ENCODE data around the gene KLHL1. TPM values are rescaled to one million over a fixed set of nuclear protein-coding genes. Genes with fewer than 3 reads are reported as not detected.

KLHL1 gene
- total and polyA plus RNA-seq, 4 donors: 0.14 TPM; not detected in 3

DNA sequence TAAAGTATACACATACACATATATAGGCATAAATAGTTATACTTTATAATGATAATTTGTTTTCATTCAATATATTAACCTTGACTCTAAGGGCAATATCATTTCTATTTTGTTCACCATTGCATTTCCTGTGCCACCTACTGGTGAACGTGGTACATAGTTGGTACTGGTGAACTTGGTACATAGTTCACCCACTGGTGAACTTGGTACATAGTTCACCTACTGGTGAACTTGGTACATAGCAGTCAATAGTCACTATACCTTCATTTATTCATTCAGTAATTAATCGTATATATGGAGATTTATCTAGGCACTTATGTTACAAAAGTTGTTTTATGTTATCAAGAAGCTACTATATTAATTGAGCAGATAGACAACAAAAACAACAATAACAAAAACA, 173.2 kb downstream of the KLHL1 start:
- TF ChIP-seq, protein P1, sequence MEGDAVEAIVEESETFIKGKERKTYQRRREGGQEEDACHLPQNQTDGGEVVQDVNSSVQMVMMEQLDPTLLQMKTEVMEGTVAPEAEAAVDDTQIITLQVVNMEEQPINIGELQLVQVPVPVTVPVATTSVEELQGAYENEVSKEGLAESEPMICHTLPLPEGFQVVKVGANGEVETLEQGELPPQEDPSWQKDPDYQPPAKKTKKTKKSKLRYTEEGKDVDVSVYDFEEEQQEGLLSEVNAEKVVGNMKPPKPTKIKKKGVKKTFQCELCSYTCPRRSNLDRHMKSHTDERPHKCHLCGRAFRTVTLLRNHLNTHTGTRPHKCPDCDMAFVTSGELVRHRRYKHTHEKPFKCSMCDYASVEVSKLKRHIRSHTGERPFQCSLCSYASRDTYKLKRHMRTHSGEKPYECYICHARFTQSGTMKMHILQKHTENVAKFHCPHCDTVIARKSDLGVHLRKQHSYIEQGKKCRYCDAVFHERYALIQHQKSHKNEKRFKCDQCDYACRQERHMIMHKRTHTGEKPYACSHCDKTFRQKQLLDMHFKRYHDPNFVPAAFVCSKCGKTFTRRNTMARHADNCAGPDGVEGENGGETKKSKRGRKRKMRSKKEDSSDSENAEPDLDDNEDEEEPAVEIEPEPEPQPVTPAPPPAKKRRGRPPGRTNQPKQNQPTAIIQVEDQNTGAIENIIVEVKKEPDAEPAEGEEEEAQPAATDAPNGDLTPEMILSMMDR (IDR thresholded peaks at IDR 0.05; ENCODE audit: control extremely low read depth, extremely low read depth): no peak
- no peak for DNase-seq
- 73 to 77% methylated on average over 2 of the region's 2 CpGs for WGBS, 2 donors
- H3K9me3 ChIP-seq (ENCODE audit: control insufficient read depth in 4 of 4, insufficient read depth in 3 of 4, low read length in 3 of 4): peaks cover 0 to 3% (median 0%) of the 10 kb centered on the region in 4 donors
- no peak for ATAC-seq (ENCODE audit: insufficient read depth, low FRiP score)
- no peaks in the 10 kb centered on the region for H3K27me3 ChIP-seq (ENCODE audit: control insufficient read depth in 3 of 3, insufficient read depth in 3 of 3, low read length in 2 of 3)
- H3K4me1 ChIP-seq (ENCODE audit: control insufficient read depth in 5 of 5, insufficient read depth in 5 of 5, low read length in 5 of 5): no peaks in the 10 kb centered on the region
- H3K27ac ChIP-seq (ENCODE audit: low read depth in 1 of 2, low read length in 1 of 2): no peak overlapping the region
- H3K4me3 ChIP-seq: no peak overlapping the region
- H3K9ac ChIP-seq (ENCODE audit: insufficient read depth in 1 of 2, low read length in 2 of 2): no peak overlapping the region
- H3K36me3 ChIP-seq (ENCODE audit: control insufficient read depth in 4 of 4, insufficient read depth in 4 of 4, low read length in 4 of 4): no peaks in the 10 kb centered on the region

DNA sequence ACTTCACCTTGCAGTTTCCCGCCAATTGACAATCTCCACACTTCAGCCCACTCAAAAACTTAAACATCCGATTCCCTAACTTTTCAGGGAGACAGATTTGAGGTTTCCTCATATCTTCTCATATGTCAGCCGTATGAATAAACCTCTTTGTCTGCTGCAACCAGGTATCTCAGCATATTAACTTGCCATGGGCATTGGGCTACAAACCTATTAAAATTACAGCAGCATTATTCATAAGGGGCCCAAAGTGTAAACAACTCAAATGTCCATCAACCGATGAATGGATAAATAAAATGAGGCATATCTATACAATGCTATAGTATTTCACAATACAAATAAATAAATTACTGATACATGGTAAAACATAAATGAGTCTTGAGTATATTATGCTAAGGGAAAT, 180.0 kb downstream of the KLHL1 start:
- DNase-seq (no peak), ATAC-seq (ENCODE audit: insufficient read depth, low FRiP score) (no peak)
- Histone ChIP-seq H3K27me3 (ENCODE audit: control insufficient read depth in 3 of 3, insufficient read depth in 3 of 3, low read length in 2 of 3) (no peaks in the 10 kb centered on the region), H3K4me3 (no peak overlapping the region), H3K4me1 (ENCODE audit: control insufficient read depth in 5 of 5, insufficient read depth in 5 of 5, low read length in 5 of 5) (no peaks in the 10 kb centered on the region), H3K36me3 (ENCODE audit: control insufficient read depth in 4 of 4, insufficient read depth in 4 of 4, low read length in 4 of 4) (no peaks in the 10 kb centered on the region), H3K27ac (ENCODE audit: low read depth in 1 of 2, low read length in 1 of 2) (no peak overlapping the region), H3K9ac (ENCODE audit: insufficient read depth in 1 of 2, low read length in 2 of 2) (no peak overlapping the region), H3K9me3 (ENCODE audit: control insufficient read depth in 4 of 4, insufficient read depth in 3 of 4, low read length in 3 of 4) (peaks cover 0 to 7% (median 0%) of the 10 kb centered on the region in 4 donors)
- TF ChIP-seq, protein P1 (IDR thresholded peaks at IDR 0.05; ENCODE audit: control extremely low read depth, extremely low read depth): no peak
- 88 to 95% methylated on average over 4 of the region's 4 CpGs for WGBS, 2 donors

DNA sequence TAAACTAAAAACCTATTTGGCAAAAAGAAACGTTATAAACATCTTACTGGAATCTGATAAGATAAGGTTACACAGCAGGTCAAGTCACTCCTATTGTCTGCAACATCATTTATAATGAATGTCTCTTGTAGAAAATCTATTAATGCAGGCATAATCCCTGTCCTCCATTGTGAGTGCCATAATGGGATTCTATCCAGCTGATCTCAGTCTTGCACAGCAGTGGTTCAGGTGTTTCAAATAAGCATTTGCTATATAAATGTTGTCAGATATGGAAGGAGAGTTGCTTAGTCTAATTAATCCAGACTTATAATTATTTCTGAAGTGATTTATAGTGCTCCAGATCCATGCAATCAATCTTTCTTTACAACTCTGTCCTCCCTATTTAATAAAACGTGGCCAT, 187.1 kb downstream of the KLHL1 start:
- Histone ChIP-seq H3K9me3 (ENCODE audit: control insufficient read depth in 4 of 4, insufficient read depth in 3 of 4, low read length in 3 of 4) (peaks cover 0 to 7% (median 0%) of the 10 kb centered on the region in 4 donors), H3K27ac (ENCODE audit: low read depth in 1 of 2, low read length in 1 of 2) (no peak overlapping the region), H3K27me3 (ENCODE audit: control insufficient read depth in 3 of 3, insufficient read depth in 3 of 3, low read length in 2 of 3) (no peaks in the 10 kb centered on the region), H3K36me3 (ENCODE audit: control insufficient read depth in 4 of 4, insufficient read depth in 4 of 4, low read length in 4 of 4) (no peaks in the 10 kb centered on the region), H3K9ac (ENCODE audit: insufficient read depth in 1 of 2, low read length in 2 of 2) (no peak overlapping the region), H3K4me3 (no peak overlapping the region), H3K4me1 (ENCODE audit: control insufficient read depth in 5 of 5, insufficient read depth in 5 of 5, low read length in 5 of 5) (no peaks in the 10 kb centered on the region)
- TF ChIP-seq, protein P1 (IDR thresholded peaks at IDR 0.05; ENCODE audit: control extremely low read depth, extremely low read depth): no peak
- no peak for ATAC-seq (ENCODE audit: insufficient read depth, low FRiP score)
- DNase-seq: no peak
- WGBS, 2 donors: 39 to 66% methylated on average over 2 of the region's 2 CpGs

DNA sequence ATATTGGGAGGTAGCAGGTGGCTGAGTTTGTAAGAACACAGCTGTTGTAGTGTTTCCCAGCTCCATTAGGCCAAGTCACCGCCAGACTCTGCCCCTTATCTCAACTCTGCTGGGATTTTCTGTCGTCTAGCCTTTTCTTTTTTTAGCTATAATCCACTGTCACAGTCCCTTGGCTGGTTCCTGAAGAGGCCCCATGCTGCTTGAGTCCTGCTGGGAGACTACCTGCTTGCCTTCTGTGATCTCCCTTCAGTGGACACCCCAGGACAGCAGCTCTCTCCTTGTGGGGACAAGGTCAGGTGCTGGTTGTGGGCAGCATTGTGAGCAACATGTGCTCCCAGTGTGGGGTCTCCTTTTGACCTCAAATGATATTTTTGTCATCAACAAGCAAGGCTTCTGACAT, 195.6 kb downstream of the KLHL1 start:
- ATAC-seq (ENCODE audit: insufficient read depth, low FRiP score) (no peak), DNase-seq (no peak)
- 53 to 69% methylated on average over 2 of the region's 2 CpGs for WGBS, 2 donors
- no peaks in the 10 kb centered on the region for H3K4me1 ChIP-seq (ENCODE audit: control insufficient read depth in 5 of 5, insufficient read depth in 5 of 5, low read length in 5 of 5)
- no peaks in the 10 kb centered on the region for H3K27me3 ChIP-seq (ENCODE audit: control insufficient read depth in 3 of 3, insufficient read depth in 3 of 3, low read length in 2 of 3)
- no peaks in the 10 kb centered on the region for H3K9me3 ChIP-seq (ENCODE audit: control insufficient read depth in 4 of 4, insufficient read depth in 3 of 4, low read length in 3 of 4)
- no peaks in the 10 kb centered on the region for H3K36me3 ChIP-seq (ENCODE audit: control insufficient read depth in 4 of 4, insufficient read depth in 4 of 4, low read length in 4 of 4)
- no peak overlapping the region for H3K27ac ChIP-seq (ENCODE audit: low read depth in 1 of 2, low read length in 1 of 2)
- no peak overlapping the region for H3K4me3 ChIP-seq
- TF ChIP-seq, protein P1 (IDR thresholded peaks at IDR 0.05; ENCODE audit: control extremely low read depth, extremely low read depth): no peak
- no peak overlapping the region for H3K9ac ChIP-seq (ENCODE audit: insufficient read depth in 1 of 2, low read length in 2 of 2)
